HEK293T (cell line): ENCODE data around the gene SDS.

Source experiments
- CTCF ChIA-PET: fragments of 350-600 bp; formaldehyde crosslinking; extraction: SDS; loops from one replicate; lab custom pipeline; 2021; ENCODE audit warnings: antibody characterized with exemption, inconsistent platforms; lab: Yijun Ruan, JAX
- POLR2A ChIA-PET: fragments of 350-600 bp; formaldehyde crosslinking; extraction: SDS; loops from one replicate; lab custom pipeline; 2020; ENCODE audit warnings: antibody characterized with exemption, inconsistent platforms; lab: Yijun Ruan, JAX
- DNase-seq: peaks from one replicate; pipeline ENCODE4 v3.0.0; 2012; ENCODE audit warnings: mixed read lengths; ENCODE audit errors: extremely low spot score
- ARNT ChIP-seq: fragments of 450-650 bp; IDR thresholded peaks from 2 replicates; pipeline ENCODE4 v1.6.1; 2017; ENCODE audit warnings: mild to moderate bottlenecking
- BHLHE40 ChIP-seq: fragments of 450-650 bp; IDR thresholded peaks from 2 replicates; pipeline ENCODE4 v1.6.1; 2016; ENCODE audit warnings: mild to moderate bottlenecking, moderate library complexity, borderline replicate concordance
- CTBP1 ChIP-seq: fragments of 450-650 bp; IDR thresholded peaks from 2 replicates; pipeline ENCODE4 v1.6.1; 2016; ENCODE audit warnings: borderline replicate concordance
- ELF4 ChIP-seq: fragments of 450-650 bp; IDR thresholded peaks from 2 replicates; pipeline ENCODE4 v1.6.1; 2017; ENCODE audit warnings: antibody characterized with exemption
- FOXA1 ChIP-seq: fragments of 450-650 bp; IDR thresholded peaks from 2 replicates; pipeline ENCODE4 v1.6.1; 2016; ENCODE audit warnings: mild to moderate bottlenecking
- FOXK2 ChIP-seq: fragments of 450-650 bp; IDR thresholded peaks from 2 replicates; pipeline ENCODE4 v1.6.1; 2016; ENCODE audit warnings: mild to moderate bottlenecking
- FOXM1 ChIP-seq: fragments of 450-650 bp; IDR thresholded peaks from 2 replicates; pipeline ENCODE4 v1.6.1; 2017; ENCODE audit warnings: mild to moderate bottlenecking, borderline replicate concordance
- HDGF ChIP-seq: fragments of 450-650 bp; IDR thresholded peaks from 2 replicates; pipeline ENCODE4 v1.6.1; 2017; ENCODE audit warnings: antibody characterized with exemption, borderline replicate concordance
- L3MBTL2 ChIP-seq: fragments of 450-650 bp; conservative IDR thresholded peaks from 2 replicates; pipeline ENCODE4 v1.6.1; 2016; ENCODE audit warnings: mild to moderate bottlenecking
- LEF1 ChIP-seq: fragments of 450-650 bp; IDR thresholded peaks from 2 replicates; pipeline ENCODE4 v1.6.1; 2017; ENCODE audit warnings: mild to moderate bottlenecking, borderline replicate concordance
- NFRKB ChIP-seq: fragments of 450-650 bp; IDR thresholded peaks from 2 replicates; pipeline ENCODE4 v1.6.1; 2016; ENCODE audit warnings: mild to moderate bottlenecking, moderate library complexity
- PKNOX1 ChIP-seq: fragments of 450-650 bp; IDR thresholded peaks from 2 replicates; pipeline ENCODE4 v1.6.1; 2016
- SP1 ChIP-seq: fragments of 450-650 bp; IDR thresholded peaks from 2 replicates; pipeline ENCODE4 v1.6.1; 2017
- SUZ12 ChIP-seq: fragments of 450-650 bp; IDR thresholded peaks from 2 replicates; pipeline ENCODE4 v1.6.1; 2016; ENCODE audit warnings: mild to moderate bottlenecking
- TARDBP ChIP-seq: fragments of 450-650 bp; IDR thresholded peaks from 2 replicates; pipeline ENCODE4 v1.6.1; 2016
- ZNF384 ChIP-seq: fragments of 450-650 bp; IDR thresholded peaks from 2 replicates; pipeline ENCODE4 v1.6.1; 2016

SDS gene

GRCh38 chr12:113402586-113403260 is 964 bp downstream of the SDS start:
- no peak for TF ChIP-seq SP1
- no peak for TF ChIP-seq HDGF
- POLR2A ChIA-PET = no interaction called here
- CTCF ChIA-PET = no interaction called here
- DNase-seq = no peak

- ChIA-PET POLR2A (no interaction called here), CTCF (no interaction called here)
These were observed 2.4 kb downstream of the SDS start for GRCh38 chr12:113401066-113402000.

GRCh38 chr12:113400362-113400761 is 3.3 kb downstream of the SDS start:
- POLR2A ChIA-PET = no interaction called here
- no peak for TF ChIP-seq HDGF
- TF ChIP-seq ZNF384 = no peak
- no peak for TF ChIP-seq TARDBP
- no peak for TF ChIP-seq LEF1
- TF ChIP-seq FOXK2 = no peak
- no peak for DNase-seq
- CTCF ChIA-PET = no interaction called here

More at GRCh38 chr12:113401066-113402000, 2.4 kb downstream of the SDS start:
- no peak for TF ChIP-seq PKNOX1
- DNase-seq = no peak

- ChIA-PET CTCF (no interaction called here), POLR2A (no interaction called here)
- no peak for DNase-seq
- no peak for TF ChIP-seq SP1
- no peak for TF ChIP-seq NFRKB
- TF ChIP-seq FOXA1 = no peak
- TF ChIP-seq FOXM1 = no peak
- TF ChIP-seq ARNT = no peak
- TF ChIP-seq BHLHE40 = no peak
- TF ChIP-seq CTBP1 = no peak
- no peak for TF ChIP-seq SUZ12
- no peak for TF ChIP-seq L3MBTL2
- no peak for TF ChIP-seq TARDBP
- TF ChIP-seq LEF1 = no peak
- TF ChIP-seq ZNF384 = no peak
- TF ChIP-seq HDGF = no peak
- no peak for TF ChIP-seq ELF4
- no peak for TF ChIP-seq FOXK2
- TF ChIP-seq PKNOX1 = no peak
These were observed 4.2 kb downstream of the SDS start for GRCh38 chr12:113399490-113399889.

GRCh38 chr12:113398346-113399290 is 5.1 kb downstream of the SDS start:
- ChIA-PET POLR2A (no interaction called here), CTCF (no interaction called here)
- TF ChIP-seq NFRKB (no peak), FOXA1 (no peak), FOXM1 (no peak), PKNOX1 (no peak), ELF4 (no peak), TARDBP (no peak)
- DNase-seq = no peak

- ChIA-PET CTCF (interaction anchor here (0.6 to 1.3 kb wide), 3 partner anchors 8 to 84 kb away, joined by 3 read pairs; no protein-coding TSS in a partner anchor), POLR2A (no interaction called here)
- DNase-seq = no peak
- no peak for TF ChIP-seq ARNT
- TF ChIP-seq HDGF = no peak
- TF ChIP-seq LEF1 = no peak
- no peak for TF ChIP-seq FOXA1
- TF ChIP-seq SUZ12 = no peak
- TF ChIP-seq TARDBP = no peak
- no peak for TF ChIP-seq ELF4
- no peak for TF ChIP-seq FOXM1
- TF ChIP-seq BHLHE40 = no peak
- no peak for TF ChIP-seq NFRKB
- TF ChIP-seq L3MBTL2 = no peak
- no peak for TF ChIP-seq SP1
- no peak for TF ChIP-seq PKNOX1
These were observed 6.0 kb downstream of the SDS start for GRCh38 chr12:113397497-113398197.
